GM23248 (cell line): ENCODE measurements around the gene TRIM14. TPM values are rescaled to one million over a fixed set of nuclear protein-coding genes. Genes with fewer than 3 reads are reported as not detected.

ENCODE experiments used
- DNase-seq: peaks from one replicate; pipeline ENCODE4 v3.0.0-alpha.2; 2015
- H2AFZ ChIP-seq: fragments of 200-600 bp; sonication (generic); 2 replicates; pipeline ENCODE4 v1.6.1; 2016; ENCODE audit warnings: antibody characterized with exemption
- H3F3A ChIP-seq: fragments of 200-600 bp; sonication (generic); 2 replicates; pipeline ENCODE4 v1.6.1; 2016; ENCODE audit warnings: mild to moderate bottlenecking, antibody characterized with exemption, mixed run types; ENCODE audit not compliant: insufficient read depth
- H3K27ac ChIP-seq: fragments of 200-600 bp; sonication (generic); 2 replicates; pipeline ENCODE4 v1.5.1; 2016; ENCODE audit warnings: mild to moderate bottlenecking
- H3K27me3 ChIP-seq: fragments of 200-600 bp; sonication (generic); replicated peaks from 2 replicates; pipeline ENCODE4 v1.6.1; 2016; ENCODE audit warnings: mild to moderate bottlenecking; ENCODE audit not compliant: insufficient read depth
- H3K36me3 ChIP-seq: fragments of 200-600 bp; sonication (generic); 2 replicates; pipeline ENCODE4 v1.6.1; 2016; ENCODE audit warnings: low read depth, mild to moderate bottlenecking
- H3K4me1 ChIP-seq: fragments of 200-600 bp; sonication (generic); 2 replicates; pipeline ENCODE4 v1.6.1; 2016; ENCODE audit warnings: mild to moderate bottlenecking; ENCODE audit not compliant: insufficient read depth
- H3K4me2 ChIP-seq: fragments of 200-600 bp; sonication (generic); one replicate; pipeline ENCODE4 v1.6.1; 2016; ENCODE audit warnings: mild to moderate bottlenecking; ENCODE audit not compliant: unreplicated experiment
- H3K4me3 ChIP-seq: fragments of 200-600 bp; sonication (generic); 2 replicates; pipeline ENCODE4 v1.5.1; 2016; ENCODE audit warnings: mild to moderate bottlenecking
- H3K79me2 ChIP-seq: fragments of 200-600 bp; sonication (generic); 2 replicates; pipeline ENCODE4 v1.6.1; 2016; ENCODE audit warnings: mild to moderate bottlenecking; ENCODE audit not compliant: insufficient read depth
- H3K9ac ChIP-seq: fragments of 200-600 bp; sonication (generic); 2 replicates; pipeline ENCODE4 v1.6.1; 2016; ENCODE audit warnings: mild to moderate bottlenecking
- H3K9me2 ChIP-seq: fragments of 200-600 bp; sonication (generic); 2 replicates; pipeline ENCODE4 v1.6.1; 2016; ENCODE audit warnings: mixed run types, mild to moderate bottlenecking, moderate library complexity; ENCODE audit not compliant: insufficient read depth
- H3K9me3 ChIP-seq: fragments of 200-600 bp; sonication (generic); one replicate; pipeline ENCODE4 v1.6.1; 2017; ENCODE audit warnings: low read depth
- H4K20me1 ChIP-seq: fragments of 200-600 bp; sonication (generic); 2 replicates; pipeline ENCODE4 v1.6.0; 2016; ENCODE audit not compliant: insufficient read depth
- EZH2 ChIP-seq: fragments of 200-600 bp; sonication (generic); IDR thresholded peaks from 2 replicates; pipeline ENCODE4 v1.6.1; 2018; ENCODE audit warnings: antibody characterized with exemption, mild to moderate bottlenecking; ENCODE audit not compliant: insufficient read depth, poor library complexity, severe bottlenecking
- EZH2phosphoT487 ChIP-seq: fragments of 200-600 bp; sonication (generic); IDR thresholded peaks from 2 replicates; pipeline ENCODE4 v1.6.1; 2018; ENCODE audit warnings: antibody characterized with exemption, moderate library complexity, mild to moderate bottlenecking, low read depth; ENCODE audit not compliant: insufficient read depth
- WGBS, 2 experiments: methylation state at CpG; one replicate each; pipeline ENCODE4 v1.1.6; 2015 to 2017; ENCODE audit warnings: low lambda C conversion rate in 2 of 2, low coverage in 1 of 2; ENCODE audit errors: missing lambda C conversion rate in 2 of 2; 5-methylcytosine and 5-hydroxymethylcytosine counted together
- in situ Hi-C: fragments of 300-500 bp; cut with MboI; formaldehyde crosslinking; loops from 2 replicates; pipeline ENCODE4 v1.15.0; 2020
- polyA plus RNA-seq: library from polyadenylated mRNA; unstranded; fragments of >200 nt; fragmentation: Nextera tagmentation; extraction: Ambion mirVana; gene quantifications from 2 replicates; pipeline ENCODE4 v1.2.1, GENCODE V29; 2016
- total RNA-seq: library from RNA; depleted of rRNA; stranded (reverse); fragments of >200 nt; shearing (Covaris generic); gene quantifications from 2 replicates; pipeline ENCODE4 v1.2.3, GENCODE V29; 2014

TRIM14 gene
- total and polyA plus RNA-seq, 2 experiments from 2014 or later, result 6.4 to 7.8 TPM

- Histone ChIP-seq H3K4me2 (no peak overlapping the region), H3K4me1 (no peaks in the 10 kb centered on the region), H3K9me3 (no peaks in the 10 kb centered on the region), H3F3A (no peaks in the 10 kb centered on the region), H3K4me3 (no peak overlapping the region), H3K79me2 (no peaks in the 10 kb centered on the region), H3K9ac (no peak overlapping the region), H3K9me2 (no peaks in the 10 kb centered on the region), H2AFZ (no peak overlapping the region), H3K27me3 (no peaks in the 10 kb centered on the region), H3K27ac (no peak overlapping the region), H4K20me1 (no peaks in the 10 kb centered on the region), H3K36me3 (no peaks in the 10 kb centered on the region)
- 78 to 80% methylated on average over 5 of the region's 5 CpGs for WGBS, 2 experiments
- no peak for TF ChIP-seq EZH2
- no peak for TF ChIP-seq EZH2phosphoT487
- in situ Hi-C loops, result no loop called here
- no peak for DNase-seq
Measured at GRCh38 chr9:98108531-98109031, 10.4 kb downstream of the TRIM14 start.

GRCh38 chr9:98107926-98108325, 11.1 kb downstream of the TRIM14 start:
- no peaks in the 10 kb centered on the region for H3F3A ChIP-seq
- H3K27ac ChIP-seq, result no peak overlapping the region
- DNase-seq, result no peak
- H3K79me2 ChIP-seq, result no peaks in the 10 kb centered on the region
- TF ChIP-seq EZH2, result no peak
- no peak overlapping the region for H3K4me2 ChIP-seq
- 93 to 98% methylated on average over 2 of the region's 2 CpGs for WGBS, 2 experiments
- H3K9me3 ChIP-seq, result no peaks in the 10 kb centered on the region
- in situ Hi-C loops, result no loop called here
- no peaks in the 10 kb centered on the region for H3K9me2 ChIP-seq
- H3K9ac ChIP-seq, result no peak overlapping the region
- no peak overlapping the region for H3K4me3 ChIP-seq
- no peak overlapping the region for H2AFZ ChIP-seq
- H4K20me1 ChIP-seq, result no peaks in the 10 kb centered on the region
- H3K27me3 ChIP-seq, result no peaks in the 10 kb centered on the region
- no peaks in the 10 kb centered on the region for H3K4me1 ChIP-seq
- H3K36me3 ChIP-seq, result no peaks in the 10 kb centered on the region

- Histone ChIP-seq H3K4me3 (no peak overlapping the region), H3K79me2 (no peaks in the 10 kb centered on the region), H3K9ac (no peak overlapping the region), H4K20me1 (no peaks in the 10 kb centered on the region), H3K36me3 (no peaks in the 10 kb centered on the region), H2AFZ (no peak overlapping the region), H3K4me2 (no peak overlapping the region), H3K4me1 (no peaks in the 10 kb centered on the region), H3K27me3 (no peaks in the 10 kb centered on the region), H3K27ac (no peak overlapping the region), H3K9me3 (no peaks in the 10 kb centered on the region), H3F3A (no peaks in the 10 kb centered on the region), H3K9me2 (no peaks in the 10 kb centered on the region)
- DNase-seq, result no peak
- 92 to 93% methylated on average over 7 of the region's 7 CpGs for WGBS, 2 experiments
- in situ Hi-C loops, result no loop called here
- no peak for TF ChIP-seq EZH2
Measured at GRCh38 chr9:98105006-98105405, 14.0 kb downstream of the TRIM14 start.

GRCh38 chr9:98104445-98104881, 14.6 kb downstream of the TRIM14 start:
- 70 to 72% methylated on average over 3 of the region's 3 CpGs for WGBS, 2 experiments
- in situ Hi-C loops, result no loop called here
- no peaks in the 10 kb centered on the region for H3K36me3 ChIP-seq

GRCh38 chr9:98101868-98102273, 17.2 kb downstream of the TRIM14 start:
- H3K36me3 ChIP-seq, result no peaks in the 10 kb centered on the region
- H3F3A ChIP-seq, result no peaks in the 10 kb centered on the region
- H3K27me3 ChIP-seq, result no peaks in the 10 kb centered on the region
- WGBS, 2 experiments, result 83 to 84% methylated on average over 6 of the region's 6 CpGs
- no peak overlapping the region for H3K9ac ChIP-seq
- H3K4me1 ChIP-seq, result no peaks in the 10 kb centered on the region
- no peak for TF ChIP-seq EZH2phosphoT487
- no peak for TF ChIP-seq EZH2
- no peak overlapping the region for H3K27ac ChIP-seq
- H3K79me2 ChIP-seq, result no peaks in the 10 kb centered on the region
- DNase-seq, result no peak
- H3K4me2 ChIP-seq, result no peak overlapping the region
- H3K9me3 ChIP-seq, result no peaks in the 10 kb centered on the region
- no peak overlapping the region for H3K4me3 ChIP-seq
- H4K20me1 ChIP-seq, result no peaks in the 10 kb centered on the region
- no peaks in the 10 kb centered on the region for H3K9me2 ChIP-seq
- in situ Hi-C loops, result no loop called here
- H2AFZ ChIP-seq, result no peak overlapping the region

More at GRCh38 chr9:98104445-98104881, 14.6 kb downstream of the TRIM14 start:
- no peaks in the 10 kb centered on the region for H3K9me2 ChIP-seq
- H3K9ac ChIP-seq, result no peak overlapping the region
- H3K27ac ChIP-seq, result no peak overlapping the region
- H3F3A ChIP-seq, result no peaks in the 10 kb centered on the region
- H3K9me3 ChIP-seq, result no peaks in the 10 kb centered on the region
- TF ChIP-seq EZH2, result no peak
- TF ChIP-seq EZH2phosphoT487, result no peak
- DNase-seq, result no peak
- no peak overlapping the region for H3K4me2 ChIP-seq
- H4K20me1 ChIP-seq, result no peaks in the 10 kb centered on the region
- no peak overlapping the region for H3K4me3 ChIP-seq
- H2AFZ ChIP-seq, result no peak overlapping the region
- H3K79me2 ChIP-seq, result no peaks in the 10 kb centered on the region
- H3K27me3 ChIP-seq, result no peaks in the 10 kb centered on the region
- no peaks in the 10 kb centered on the region for H3K4me1 ChIP-seq
